Urinary bladder (tissue), 2 donors: ENCODE data around the gene CEP85. TPM values are rescaled to one million over a fixed set of nuclear protein-coding genes. Genes with fewer than 3 reads are reported as not detected.

Experiments used
- polyA plus RNA-seq: library from polyadenylated mRNA; stranded (reverse); fragments of 200-250 nt; gene quantifications from one replicate; pipeline ENCODE4 v1.2.3, GENCODE V29; 2013
- total RNA-seq: library from RNA; depleted of rRNA; stranded (reverse); fragments of >200 nt; gene quantifications from one replicate; pipeline ENCODE4 v1.2.3, GENCODE V29; 2014
- donor health status: healthy.

Gene CEP85
- total and polyA plus RNA-seq, 2 donors = 4.3 to 13.5 TPM

Other genes starting within 250 kb of the CEP85 start
- gene PAFAH2, start 236.1 kb upstream of the CEP85 start, total RNA-seq = 10.0 TPM
- gene PAFAH2, start 236.1 kb upstream of the CEP85 start, polyA plus RNA-seq = 7.4 TPM
- gene EXTL1, start 212.4 kb upstream of the CEP85 start, total RNA-seq = 2.3 TPM
- gene EXTL1, start 212.4 kb upstream of the CEP85 start, polyA plus RNA-seq = 0.58 TPM
- gene SLC30A2, start 188.1 kb upstream of the CEP85 start, total RNA-seq = 1.7 TPM
- 0.24 TPM for gene SLC30A2, start 188.1 kb upstream of the CEP85 start, polyA plus RNA-seq
- gene TRIM63, start 166.6 kb upstream of the CEP85 start, total RNA-seq = 1.8 TPM
- gene TRIM63, start 166.6 kb upstream of the CEP85 start, polyA plus RNA-seq = 10.2 TPM
- 18.6 TPM for gene PDIK1L, start 122.4 kb upstream of the CEP85 start, total RNA-seq
- 4.4 TPM for gene PDIK1L, start 122.4 kb upstream of the CEP85 start, polyA plus RNA-seq
- gene FAM110D, start 75.1 kb upstream of the CEP85 start, total RNA-seq = 1.6 TPM
- gene FAM110D, start 75.1 kb upstream of the CEP85 start, polyA plus RNA-seq = 7.4 TPM
- not detected for gene C1orf232, start 65.2 kb upstream of the CEP85 start, total RNA-seq
- not detected for gene C1orf232, start 65.2 kb upstream of the CEP85 start, polyA plus RNA-seq
- gene ZNF593, start 64.3 kb upstream of the CEP85 start, total RNA-seq = 6.8 TPM
- 60.4 TPM for gene ZNF593, start 64.3 kb upstream of the CEP85 start, polyA plus RNA-seq
- gene ZNF593OS, start 62.4 kb upstream of the CEP85 start, total RNA-seq = not detected
- 0.18 TPM for gene ZNF593OS, start 62.4 kb upstream of the CEP85 start, polyA plus RNA-seq
- gene CNKSR1, start 56.7 kb upstream of the CEP85 start, total RNA-seq = 5.3 TPM
- 4.2 TPM for gene CNKSR1, start 56.7 kb upstream of the CEP85 start, polyA plus RNA-seq
- not detected for gene CATSPER4, start 43.6 kb upstream of the CEP85 start, total RNA-seq
- gene CATSPER4, start 43.6 kb upstream of the CEP85 start, polyA plus RNA-seq = not detected
- 12.3 TPM for gene SH3BGRL3, start 45.9 kb downstream of the CEP85 start, total RNA-seq
- gene SH3BGRL3, start 45.9 kb downstream of the CEP85 start, polyA plus RNA-seq = 123 TPM
- 3.5 TPM for gene UBXN11, start 72.4 kb downstream of the CEP85 start, total RNA-seq
- 12.2 TPM for gene UBXN11, start 72.4 kb downstream of the CEP85 start, polyA plus RNA-seq
- 3.3 TPM for gene CD52, start 83.8 kb downstream of the CEP85 start, total RNA-seq
- 17.0 TPM for gene CD52, start 83.8 kb downstream of the CEP85 start, polyA plus RNA-seq
- gene CRYBG2, start 119.9 kb downstream of the CEP85 start, total RNA-seq = 1.5 TPM
- 3.3 TPM for gene CRYBG2, start 119.9 kb downstream of the CEP85 start, polyA plus RNA-seq
- not detected for gene ZNF683, start 138.6 kb downstream of the CEP85 start, total RNA-seq
- 0.19 TPM for gene ZNF683, start 138.6 kb downstream of the CEP85 start, polyA plus RNA-seq
- not detected for gene LIN28A, start 176.6 kb downstream of the CEP85 start, total RNA-seq
- gene LIN28A, start 176.6 kb downstream of the CEP85 start, polyA plus RNA-seq = not detected
- 30.0 TPM for gene DHDDS, start 198.1 kb downstream of the CEP85 start, total RNA-seq
- 25.4 TPM for gene DHDDS, start 198.1 kb downstream of the CEP85 start, polyA plus RNA-seq
- 557 TPM for gene HMGN2, start 238.2 kb downstream of the CEP85 start, total RNA-seq
- 519 TPM for gene HMGN2, start 238.2 kb downstream of the CEP85 start, polyA plus RNA-seq